Testis (tissue), 2 donors: ENCODE measurements around the gene ZMAT1.

Source experiments
- CTCF ChIP-seq, 3 experiments: fragments of 450-650 bp in 2 of 3; fragments of 200-600 bp in 1 of 3; sonication (generic) in 1 of 3; IDR thresholded peaks; one replicate each; pipeline ENCODE4 v1.5.1; 2016 to 2019; ENCODE audit warnings: antibody characterized with exemption in 3 of 3, mild to moderate bottlenecking in 2 of 3, moderate library complexity in 1 of 3
- POLR2A ChIP-seq: fragments of 450-650 bp; IDR thresholded peaks from one replicate; pipeline ENCODE4 v1.6.1; 2017; ENCODE audit warnings: antibody characterized with exemption, mild to moderate bottlenecking, moderate library complexity

GRCh38 chrX:101977106-101977505, 45.3 kb upstream of the ZMAT1 start:
- no peak for TF ChIP-seq CTCF (IDR thresholded peaks at IDR 0.05)
- no peak for TF ChIP-seq POLR2A
